NCI-H128 (cell line): ENCODE data around the gene FAM83G.
"Not testable (repeated sequence)": the region's sequence is repeated elsewhere in the genome, so short reads cannot be mapped to it uniquely, and the experiment has no call there.

Source experiments
- DNase-seq: peaks from one replicate; lab custom pipeline; 2025; ENCODE audit not compliant: unreplicated experiment; lab: John Stamatoyannopoulos, UW

Gene FAM83G

GRCh38 chr17:19024101-19025078 lies 19.8 kb upstream of the FAM83G start:
- DNase-seq: no peak

- DNase-seq: no peak
Measured at GRCh38 chr17:19023209-19023999, 18.8 kb upstream of the FAM83G start.

GRCh38 chr17:19022747-19023146 lies 18.2 kb upstream of the FAM83G start:
- DNase-seq: no peak

- no peak for DNase-seq
Measured at GRCh38 chr17:19022128-19022527, 17.6 kb upstream of the FAM83G start.

GRCh38 chr17:19021622-19022083 lies 17.1 kb upstream of the FAM83G start:
- no peak for DNase-seq

- not testable (repeated sequence) for DNase-seq
Measured at GRCh38 chr17:19021011-19021621, 16.6 kb upstream of the FAM83G start.

- DNase-seq: no peak
Measured at GRCh38 chr17:19020016-19020415, 15.5 kb upstream of the FAM83G start.

GRCh38 chr17:19019041-19019941 lies 14.7 kb upstream of the FAM83G start:
- no peak for DNase-seq

- no peak for DNase-seq
Measured at GRCh38 chr17:19018600-19018950, 14.0 kb upstream of the FAM83G start.

GRCh38 chr17:19017804-19018599 lies 13.4 kb upstream of the FAM83G start:
- no peak for DNase-seq

- no peak for DNase-seq
Measured at GRCh38 chr17:19017401-19017800, 12.8 kb upstream of the FAM83G start.

GRCh38 chr17:19016881-19017280 lies 12.3 kb upstream of the FAM83G start:
- no peak for DNase-seq

- no peak for DNase-seq
Measured at GRCh38 chr17:19016297-19016696, 11.7 kb upstream of the FAM83G start.

GRCh38 chr17:19015428-19015827 lies 10.9 kb upstream of the FAM83G start:
- no peak for DNase-seq

- no peak for DNase-seq
Measured at GRCh38 chr17:19014628-19015215, 10.2 kb upstream of the FAM83G start.

- no peak for DNase-seq
Measured at GRCh38 chr17:19013806-19014627, 9.5 kb upstream of the FAM83G start.

GRCh38 chr17:19013226-19013625 lies 8.7 kb upstream of the FAM83G start:
- no peak for DNase-seq
